Calu3 (cell line): ENCODE data around the gene CACNA1G. TPM values are rescaled to one million over a fixed set of nuclear protein-coding genes. Genes with fewer than 3 reads are reported as not detected.

ENCODE experiments used
- BruUV-seq: library from RNA; stranded (reverse); fragments of 400-500 nt; replicated peaks from 2 replicates; lab custom pipeline; 2021; lab: Mats Ljungman, UMichigan
- CTCF ChIA-PET: fragments of 300-600 bp; sonication (Branson Sonifier 250); formaldehyde crosslinking; loops from one replicate; lab custom pipeline; 2022; ENCODE audit warnings: antibody characterized with exemption; lab: Charles Lee
- DNase-seq: peaks from one replicate; pipeline ENCODE4 v3.0.0; 2022
- H3K27ac Mint-ChIP-seq: one replicate; pipeline ENCODE4 v1.8.0; 2022; ENCODE audit warnings: mixed read lengths; ENCODE audit not compliant: unreplicated experiment
- H3K27me3 Mint-ChIP-seq: one replicate; pipeline ENCODE4 v1.8.0; 2022; ENCODE audit warnings: mixed read lengths; ENCODE audit not compliant: unreplicated experiment
- H3K36me3 Mint-ChIP-seq: one replicate; pipeline ENCODE4 v1.8.0; 2022; ENCODE audit warnings: mild to moderate bottlenecking, moderate library complexity, mixed read lengths; ENCODE audit not compliant: insufficient read depth, unreplicated experiment
- H3K4me1 Mint-ChIP-seq: one replicate; pipeline ENCODE4 v1.8.0; 2022; ENCODE audit warnings: mild to moderate bottlenecking, low read depth, mixed read lengths; ENCODE audit not compliant: unreplicated experiment
- H3K4me3 Mint-ChIP-seq: one replicate; pipeline ENCODE4 v1.8.0; 2022; ENCODE audit warnings: mild to moderate bottlenecking, low read depth, moderate library complexity, mixed read lengths; ENCODE audit not compliant: unreplicated experiment
- H3K9me3 Mint-ChIP-seq: one replicate; pipeline ENCODE4 v1.8.0; 2022; ENCODE audit warnings: low read depth, mixed read lengths; ENCODE audit not compliant: unreplicated experiment
- CTCF ChIP-seq: fragments of 200-600 bp; IDR thresholded peaks from one replicate; pipeline ENCODE4 v1.8.0; 2022; ENCODE audit warnings: antibody characterized with exemption; ENCODE audit not compliant: unreplicated experiment
- intact Hi-C: fragments of 100-400 bp; cut with micrococcal nuclease; formaldehyde crosslinking; loops from one replicate; pipeline ENCODE4 v1.10.0; 2022; ENCODE audit not compliant: unreplicated experiment
- total RNA-seq: library from RNA; stranded (reverse); gene quantifications from 2 replicates; pipeline ENCODE4 v1.2.3, GENCODE V29; 2022

Gene CACNA1G
- total RNA-seq, 1 experiment from 2014 or later = not detected

GRCh38 chr17:50545311-50545710 lies 15.2 kb upstream of the CACNA1G start:
- no peak for TF ChIP-seq CTCF
- no peak for DNase-seq
- CTCF ChIA-PET = interaction anchor here (0.6 kb wide), 1 partner anchor 51 kb away, joined by 4 read pairs; no protein-coding TSS in a partner anchor
- H3K27ac Mint-ChIP-seq = no peak overlapping the region
- no peaks in the 10 kb centered on the region for H3K27me3 Mint-ChIP-seq
- H3K9me3 Mint-ChIP-seq = no peaks in the 10 kb centered on the region
- BruUV-seq = no TSS peak
- peaks cover 42% of the 10 kb centered on the region for H3K4me1 Mint-ChIP-seq
- peaks cover 45% of the 10 kb centered on the region for H3K36me3 Mint-ChIP-seq
- H3K4me3 Mint-ChIP-seq = no peak overlapping the region
- intact Hi-C loops = loop anchor here (10.0 kb wide), 1 partner anchor 409 kb away; no protein-coding TSS in a partner anchor

- no TSS peak for BruUV-seq
- intact Hi-C loops = loop anchor here (1.0 to 10.0 kb wide), 4 partner anchors 80 to 408 kb away; no protein-coding TSS in a partner anchor
- Mint-ChIP-seq H3K4me1 (peaks cover 38% of the 10 kb centered on the region), H3K36me3 (peaks cover 34% of the 10 kb centered on the region), H3K27ac (no peak overlapping the region), H3K27me3 (no peaks in the 10 kb centered on the region), H3K9me3 (no peaks in the 10 kb centered on the region), H3K4me3 (peak overlapping the region; percentile 60)
- no peak for TF ChIP-seq CTCF
- CTCF ChIA-PET = interaction anchor here (0.7 to 1.7 kb wide), 7 partner anchors 14 to 236 kb away, joined by 3 to 6 read pairs (median 3); partner anchors contain the start of gene CACNA1G
- DNase-seq = no peak
Observed at GRCh38 chr17:50546701-50547034, 13.8 kb upstream of the CACNA1G start.

- H3K4me1 Mint-ChIP-seq = peaks cover 34% of the 10 kb centered on the region
- H3K36me3 Mint-ChIP-seq = peaks cover 29% of the 10 kb centered on the region
- no TSS peak for BruUV-seq
- peak; percentile 99 for TF ChIP-seq CTCF
- H3K27me3 Mint-ChIP-seq = no peaks in the 10 kb centered on the region
- H3K9me3 Mint-ChIP-seq = no peaks in the 10 kb centered on the region
- DNase-seq = peak; percentile 97
- peak within 1 kb of the TSS; percentile 60 for H3K4me3 Mint-ChIP-seq
- CTCF ChIA-PET = interaction anchor here (0.6 to 1.7 kb wide), 7 partner anchors 13 to 295 kb away, joined by 3 to 6 read pairs (median 3); partner anchors contain the start of gene CACNA1G
- intact Hi-C loops = loop anchor here (1.0 to 10.0 kb wide), 4 partner anchors 79 to 408 kb away; no protein-coding TSS in a partner anchor
- H3K27ac Mint-ChIP-seq = peak within 1 kb of the TSS; percentile 24
Observed at GRCh38 chr17:50547035-50547735, 13.3 kb upstream of the CACNA1G start, which contains the start of gene SPATA20. SPATA20 (plus strand) TSS chr17:50547174; CDS start chr17:50547209, 35 bp downstream.

- H3K27ac Mint-ChIP-seq = peak overlapping the region; percentile 24
- peak overlapping the region; percentile 60 for H3K4me3 Mint-ChIP-seq
- peaks cover 24% of the 10 kb centered on the region for H3K36me3 Mint-ChIP-seq
- no peaks in the 10 kb centered on the region for H3K27me3 Mint-ChIP-seq
- H3K4me1 Mint-ChIP-seq = peaks cover 29% of the 10 kb centered on the region
- H3K9me3 Mint-ChIP-seq = no peaks in the 10 kb centered on the region
- peak; percentile 44 for DNase-seq
- CTCF ChIA-PET = interaction anchor here (0.6 to 1.7 kb wide), 7 partner anchors 13 to 294 kb away, joined by 3 to 6 read pairs (median 3); partner anchors contain the start of gene CACNA1G
- intact Hi-C loops = loop anchor here (1.0 to 10.0 kb wide), 4 partner anchors 79 to 407 kb away; no protein-coding TSS in a partner anchor
- no peak for TF ChIP-seq CTCF
- BruUV-seq = no TSS peak
Observed at GRCh38 chr17:50547736-50548083, 12.8 kb upstream of the CACNA1G start.
